H1 (cell line): ENCODE results near the gene DKK1. TPM values are rescaled to one million over a fixed set of nuclear protein-coding genes. Genes with fewer than 3 reads are reported as not detected.

Source experiments
- CTCF ChIA-PET: fragments of 300-600 bp; sonication (Branson Sonifier 250); formaldehyde crosslinking; loops from one replicate; lab custom pipeline; 2021; ENCODE audit not compliant: partially characterized antibody; lab: Charles Lee
- POLR2A ChIA-PET: fragments of 300-600 bp; sonication (Branson Sonifier 250); formaldehyde crosslinking; loops from one replicate; lab custom pipeline; 2021; ENCODE audit warnings: inconsistent platforms; ENCODE audit not compliant: partially characterized antibody; lab: Charles Lee
- DNase-seq, 2 experiments: peaks; one replicate each; pipeline versions ENCODE4 v3.0.0 to v3.0.0-alpha.2; 2010 to 2022; ENCODE audit warnings: low spot score in 2 of 2, low read depth in 1 of 2, mixed read lengths in 1 of 2
- FAIRE-seq: peaks from 2 replicates; lab custom pipeline; 2011; peaks lifted over from hg19 to GRCh38; lab: Jason Lieb, UNC
- H2AFZ ChIP-seq: 2 replicates; pipeline ENCODE4 v1.8.1; 2012; ENCODE audit warnings: low read length, inconsistent platforms
- H2AK5ac ChIP-seq: 2 replicates; pipeline ENCODE4 v1.6.1; 2013; ENCODE audit warnings: low read depth, low read length
- H2BK120ac ChIP-seq: replicated peaks from 2 replicates; pipeline ENCODE3; 2013; ENCODE audit warnings: low read depth, low read length, inconsistent platforms
- H2BK12ac ChIP-seq: 2 replicates; pipeline ENCODE4 v1.6.1; 2013; ENCODE audit warnings: low read depth, low read length
- H2BK15ac ChIP-seq: 2 replicates; pipeline ENCODE4 v1.6.1; 2013; ENCODE audit warnings: low read length
- H2BK20ac ChIP-seq: 2 replicates; pipeline ENCODE4 v1.6.1; 2013; ENCODE audit warnings: low read length
- H2BK5ac ChIP-seq: 2 replicates; pipeline ENCODE4 v1.6.1; 2013; ENCODE audit warnings: low read depth, low read length
- H3K14ac ChIP-seq: 2 replicates; pipeline ENCODE4 v1.6.1; 2013; ENCODE audit warnings: inconsistent platforms; ENCODE audit not compliant: insufficient read length
- H3K18ac ChIP-seq: 2 replicates; pipeline ENCODE4 v1.6.1; 2013; ENCODE audit warnings: low read length; ENCODE audit errors: extremely low read depth
- H3K23ac ChIP-seq: 2 replicates; pipeline ENCODE4 v1.6.1; 2013; ENCODE audit warnings: inconsistent platforms; ENCODE audit not compliant: insufficient read length
- H3K23me2 ChIP-seq: 2 replicates; pipeline ENCODE4 v1.6.1; 2013; ENCODE audit warnings: low read depth, low read length
- H3K27ac ChIP-seq: 2 replicates; pipeline ENCODE4 v1.6.1; 2011; ENCODE audit warnings: low read depth, low read length, inconsistent platforms
- H3K27me3 ChIP-seq, 4 experiments: replicated peaks in 1 of 4; 1 replicate in 1 of 4; 2 replicates in 3 of 4; pipeline versions ENCODE4 v1.6.1 to v1.8.1; 2011 to 2013; ENCODE audit warnings: low read length in 3 of 4, mild to moderate bottlenecking in 3 of 4, inconsistent platforms in 2 of 4, mixed read lengths in 2 of 4, moderate library complexity in 1 of 4; ENCODE audit not compliant: control insufficient read depth in 3 of 4, insufficient read depth in 3 of 4; ENCODE audit errors: extremely low read depth in 1 of 4
- H3K36me3 ChIP-seq, 4 experiments: 2 replicates each; pipeline versions ENCODE4 v1.6.1 to v1.8.1; 2011 to 2013; ENCODE audit warnings: mild to moderate bottlenecking in 4 of 4, low read length in 3 of 4, moderate library complexity in 2 of 4, control low read depth in 1 of 4, inconsistent platforms in 1 of 4; ENCODE audit not compliant: insufficient read depth in 4 of 4, control insufficient read depth in 2 of 4
- H3K4ac ChIP-seq: replicated peaks from 2 replicates; pipeline ENCODE3; 2013; ENCODE audit warnings: low read length, low read depth, mixed read lengths, inconsistent platforms; ENCODE audit not compliant: insufficient read length
- H3K4me1 ChIP-seq, 4 experiments: replicated peaks in 1 of 4; 1 replicate in 1 of 4; 2 replicates in 3 of 4; pipeline versions ENCODE4 v1.6.1 to v1.8.1; 2011 to 2013; ENCODE audit warnings: low read length in 3 of 4, inconsistent platforms in 2 of 4, mixed read lengths in 1 of 4; ENCODE audit not compliant: insufficient read depth in 4 of 4, control insufficient read depth in 3 of 4
- H3K4me2 ChIP-seq, 2 experiments: 2 replicates each; pipeline versions ENCODE4 v1.6.1 to v1.8.1; 2011 to 2013; ENCODE audit warnings: low read depth in 2 of 2, low read length in 2 of 2, control low read depth in 1 of 2, inconsistent platforms in 1 of 2, mild to moderate bottlenecking in 1 of 2; ENCODE audit not compliant: insufficient read depth in 1 of 2
- H3K4me3 ChIP-seq, 4 experiments: fragments of 200-600, 300-600 bp in 1 of 4; sonication (generic), shearing (Covaris generic), sonication (Bioruptor Twin) in 1 of 4; 2 replicates each; pipeline versions ENCODE4 v1.5.1 to v1.8.1; 2011 to 2016; ENCODE audit warnings: low read length in 4 of 4, low read depth in 3 of 4, control low read depth in 2 of 4, inconsistent platforms in 2 of 4, mild to moderate bottlenecking in 2 of 4, mixed read lengths in 1 of 4, moderate library complexity in 1 of 4; ENCODE audit not compliant: insufficient read depth in 2 of 4; ENCODE audit errors: extremely low read depth in 1 of 4
- H3K56ac ChIP-seq: replicated peaks from 2 replicates; pipeline ENCODE3; 2013; ENCODE audit warnings: low read depth, mild to moderate bottlenecking, mixed read lengths, low read length, inconsistent platforms; ENCODE audit not compliant: insufficient read length
- H3K79me1 ChIP-seq: 2 replicates; pipeline ENCODE4 v1.6.1; 2013; ENCODE audit warnings: low read depth, low read length, control low read depth
- H3K79me2 ChIP-seq, 2 experiments: 2 replicates each; pipeline versions ENCODE4 v1.6.1 to v1.8.1; 2012 to 2013; ENCODE audit warnings: low read length in 2 of 2, mild to moderate bottlenecking in 2 of 2, inconsistent platforms in 1 of 2; ENCODE audit not compliant: insufficient read depth in 2 of 2, control insufficient read depth in 1 of 2
- H3K9ac ChIP-seq, 4 experiments: replicated peaks in 1 of 4; 1 replicate in 1 of 4; 2 replicates in 3 of 4; pipeline versions ENCODE4 v1.6.1 to v1.8.1; 2011 to 2013; ENCODE audit warnings: low read depth in 3 of 4, low read length in 3 of 4, control low read depth in 2 of 4, mild to moderate bottlenecking in 2 of 4, moderate library complexity in 2 of 4, inconsistent platforms in 1 of 4; ENCODE audit errors: extremely low read depth in 1 of 4
- H3K9me3 ChIP-seq, 2 experiments: 2 replicates each; pipeline versions ENCODE4 v1.6.1 to v1.8.1; 2012 to 2013; ENCODE audit warnings: mild to moderate bottlenecking in 2 of 2, moderate library complexity in 2 of 2, control low read depth in 1 of 2, inconsistent platforms in 1 of 2, low read depth in 1 of 2, low read length in 1 of 2, mixed read lengths in 1 of 2; ENCODE audit not compliant: insufficient read depth in 2 of 2
- H4K20me1 ChIP-seq, 2 experiments: replicated peaks in 1 of 2; 2 replicates each; pipeline versions ENCODE3 to v1.8.1; 2011 to 2013; ENCODE audit warnings: inconsistent platforms in 2 of 2, low read length in 2 of 2, mild to moderate bottlenecking in 1 of 2; ENCODE audit not compliant: insufficient read depth in 2 of 2, control insufficient read depth in 1 of 2
- H4K5ac ChIP-seq: 2 replicates; pipeline ENCODE4 v1.6.1; 2013; ENCODE audit warnings: low read length, low read depth, mixed read lengths, inconsistent platforms; ENCODE audit not compliant: insufficient read length
- H4K8ac ChIP-seq: 2 replicates; pipeline ENCODE4 v1.8.0; 2013; ENCODE audit warnings: mild to moderate bottlenecking, moderate library complexity, low read length, inconsistent platforms; ENCODE audit not compliant: insufficient read depth; ENCODE audit errors: extremely low read depth
- H4K91ac ChIP-seq: replicated peaks from 2 replicates; pipeline ENCODE3; 2013; ENCODE audit warnings: low read length, mixed read lengths, inconsistent platforms; ENCODE audit not compliant: insufficient read length
- RFX5 ChIP-seq: IDR thresholded peaks from 2 replicates; pipeline ENCODE4 v1.6.1; 2011; ENCODE audit warnings: low read depth, low read length, improper control_type of control experiment, borderline replicate concordance
- WGBS, 2 experiments: shearing (Covaris generic) in 1 of 2; methylation state at CpG; one replicate each; pipeline versions ENCODE4 v1.1.6 to v1.1.7; 2013 to 2015; ENCODE audit warnings: low lambda C conversion rate in 2 of 2, mixed read lengths in 2 of 2, inconsistent platforms in 1 of 2, low coverage in 1 of 2, missing lambda C conversion rate in 1 of 2; ENCODE audit not compliant: insufficient replicate concordance in 2 of 2, insufficient coverage in 1 of 2, insufficient read length in 1 of 2; ENCODE audit errors: extremely low coverage in 1 of 2, missing lambda C conversion rate in 1 of 2; 5-methylcytosine and 5-hydroxymethylcytosine counted together
- polyA plus RNA-seq, 7 experiments: library from polyadenylated mRNA; depleted of rRNA in 3 of 7; stranded (reverse) in 5 of 7; unstranded in 2 of 7; fragments of >200 nt in 5 of 7; fragments of 200-250 nt in 2 of 7; gene quantifications; 1 replicate in 5 of 7; 2 replicates in 1 of 7; 4 replicates in 1 of 7; pipeline versions ENCODE4 v1.2.1 to v1.2.3, GENCODE V29; 2011 to 2013; ENCODE audit warnings: missing spikeins in 2 of 7, mixed read lengths in 2 of 7
- total RNA-seq: library from RNA; stranded (reverse); fragmentation: NEBNext Ultra II Directional; extraction: Animal tissue kit (Norgen Biotek cat#: 25700); gene quantifications from 2 replicates; pipeline ENCODE4 v1.2.1, GENCODE V29; 2021

Gene DKK1
- total and polyA plus RNA-seq, 2 of the 8 experiments (the other 6 are each of a cell fraction or from before 2014, with no cell fraction given), result 0.36 to 0.61 TPM

- Histone ChIP-seq H3K9me3 (no peaks in the 10 kb centered on the region), H3K23ac (no peak overlapping the region), H3K79me2 (no peaks in the 10 kb centered on the region), H3K27me3 (peaks cover 10 to 19% (median 14%) of the 10 kb centered on the region in 4 experiments), H3K4me2 (no peak overlapping the region), H3K14ac (no peak overlapping the region), H3K9ac (no peak overlapping the region), H4K20me1 (no peaks in the 10 kb centered on the region), H4K8ac (no peak overlapping the region), H3K4me3 (no peak overlapping the region), H4K5ac (no peak overlapping the region), H3K79me1 (no peaks in the 10 kb centered on the region), H2BK5ac (no peak overlapping the region), H2AFZ (no peak overlapping the region), H3K4ac (no peak overlapping the region), H2BK20ac (no peak overlapping the region), H2BK12ac (no peak overlapping the region), H2BK15ac (no peak overlapping the region), H3K4me1 (no peaks in the 10 kb centered on the region; a peak in 1 of 7 replicates), H2AK5ac (no peak overlapping the region), H3K18ac (no peak overlapping the region), H2BK120ac (no peak overlapping the region), H3K23me2 (peaks cover under 1% of the 10 kb centered on the region; the same call in 1 of the 2 replicates), H3K36me3 (no peaks in the 10 kb centered on the region), H4K91ac (no peak overlapping the region), H3K56ac (no peak overlapping the region), H3K27ac (no peak overlapping the region)
- CTCF ChIA-PET, result interaction anchor here (0.8 to 2.9 kb wide), 3 partner anchors 12 to 171 kb away, joined by 3 to 11 read pairs (median 9); no protein-coding TSS in a partner anchor
- POLR2A ChIA-PET, result no interaction called here
- FAIRE-seq (no peak), DNase-seq (no peak)
- no peak for TF ChIP-seq RFX5
- WGBS, 2 experiments, result 89% methylated on average over 2 of the region's 2 CpGs; no CpG with 5 or more reads in 1 of the 2 experiments
Observed at GRCh38 chr10:52319926-52320325, 5.8 kb downstream of the DKK1 start.
